SU-DHL-6 (cell line): ENCODE measurements around the gene ZNF41.

Source experiments
- H2AFZ ChIP-seq: fragments of 200-600 bp; sonication (generic); 2 replicates; pipeline ENCODE4 v1.6.1; 2014; ENCODE audit warnings: low read depth, mild to moderate bottlenecking, moderate library complexity, mixed read lengths, antibody characterized with exemption, low read length; ENCODE audit not compliant: severe bottlenecking
- H3F3A ChIP-seq: fragments of 200-600 bp; shearing (Covaris generic); 2 replicates; pipeline ENCODE4 v1.6.0; 2016; ENCODE audit warnings: antibody characterized with exemption, mild to moderate bottlenecking; ENCODE audit not compliant: insufficient read depth
- H3K27ac ChIP-seq: fragments of 200-600 bp; sonication (generic); 2 replicates; pipeline ENCODE4 v1.5.1; 2016; ENCODE audit warnings: low read depth, mild to moderate bottlenecking, low read length, moderate library complexity, mixed read lengths
- H3K27me3 ChIP-seq: fragments of 200-600 bp; sonication (generic), shearing (Covaris generic); 2 replicates; pipeline ENCODE4 v1.6.0; 2014; ENCODE audit warnings: mild to moderate bottlenecking, low read length
- H3K36me3 ChIP-seq: fragments of 200-600 bp; sonication (generic); 2 replicates; pipeline ENCODE4 v1.6.1; 2014; ENCODE audit warnings: mild to moderate bottlenecking, low read length, mixed read lengths
- H3K4me2 ChIP-seq: fragments of 300-600, 200-600 bp; shearing (Covaris generic), sonication (generic); 2 replicates; pipeline ENCODE4 v1.6.0; 2014; ENCODE audit warnings: low read length, low read depth, mild to moderate bottlenecking; ENCODE audit not compliant: poor library complexity, severe bottlenecking
- H3K4me3 ChIP-seq: fragments of 200-600 bp; sonication (generic); 2 replicates; pipeline ENCODE4 v1.5.1; 2014; ENCODE audit warnings: antibody characterized with exemption, low read length, mild to moderate bottlenecking, mixed read lengths; ENCODE audit not compliant: insufficient read depth, poor library complexity, severe bottlenecking
- H3K79me2 ChIP-seq: fragments of 200-600 bp; sonication (generic); 2 replicates; pipeline ENCODE4 v1.6.1; 2014; ENCODE audit warnings: mild to moderate bottlenecking, low read length, moderate library complexity; ENCODE audit not compliant: insufficient read depth
- H3K9ac ChIP-seq: fragments of 200-600 bp; sonication (generic); 2 replicates; pipeline ENCODE4 v1.7.0; 2014; ENCODE audit warnings: mild to moderate bottlenecking, low read length
- H3K9me2 ChIP-seq: fragments of 200-600 bp; sonication (generic); replicated peaks from 2 replicates; pipeline ENCODE4 v1.6.1; 2014; ENCODE audit warnings: low read length; ENCODE audit not compliant: insufficient read depth
- H3K9me3 ChIP-seq: fragments of 200-600 bp; sonication (generic); 2 replicates; pipeline ENCODE4 v1.6.1; 2014; ENCODE audit warnings: low read length, mixed read lengths; ENCODE audit not compliant: insufficient read depth
- H4K20me1 ChIP-seq: fragments of 200-600 bp; sonication (generic); 2 replicates; pipeline ENCODE4 v1.6.1; 2014; ENCODE audit warnings: low read depth, mild to moderate bottlenecking, antibody characterized with exemption, low read length, moderate library complexity, mixed read lengths
- EZH2phosphoT487 ChIP-seq: fragments of 200-600 bp; sonication (generic), shearing (Covaris generic); conservative IDR thresholded peaks from 2 replicates; pipeline ENCODE4 v1.6.1; 2018; ENCODE audit warnings: mild to moderate bottlenecking, antibody characterized with exemption, low read length, moderate library complexity, mixed read lengths
- TF ChIP-seq, protein P1 (sequence below): fragments of 200-600 bp; sonication (generic); IDR thresholded peaks from one replicate; pipeline ENCODE4 v1.5.1; 2017; ENCODE audit warnings: antibody characterized with exemption, mild to moderate bottlenecking, low read length, moderate library complexity; ENCODE audit not compliant: insufficient read depth, poor library complexity, severe bottlenecking

ZNF41 gene

DNA sequence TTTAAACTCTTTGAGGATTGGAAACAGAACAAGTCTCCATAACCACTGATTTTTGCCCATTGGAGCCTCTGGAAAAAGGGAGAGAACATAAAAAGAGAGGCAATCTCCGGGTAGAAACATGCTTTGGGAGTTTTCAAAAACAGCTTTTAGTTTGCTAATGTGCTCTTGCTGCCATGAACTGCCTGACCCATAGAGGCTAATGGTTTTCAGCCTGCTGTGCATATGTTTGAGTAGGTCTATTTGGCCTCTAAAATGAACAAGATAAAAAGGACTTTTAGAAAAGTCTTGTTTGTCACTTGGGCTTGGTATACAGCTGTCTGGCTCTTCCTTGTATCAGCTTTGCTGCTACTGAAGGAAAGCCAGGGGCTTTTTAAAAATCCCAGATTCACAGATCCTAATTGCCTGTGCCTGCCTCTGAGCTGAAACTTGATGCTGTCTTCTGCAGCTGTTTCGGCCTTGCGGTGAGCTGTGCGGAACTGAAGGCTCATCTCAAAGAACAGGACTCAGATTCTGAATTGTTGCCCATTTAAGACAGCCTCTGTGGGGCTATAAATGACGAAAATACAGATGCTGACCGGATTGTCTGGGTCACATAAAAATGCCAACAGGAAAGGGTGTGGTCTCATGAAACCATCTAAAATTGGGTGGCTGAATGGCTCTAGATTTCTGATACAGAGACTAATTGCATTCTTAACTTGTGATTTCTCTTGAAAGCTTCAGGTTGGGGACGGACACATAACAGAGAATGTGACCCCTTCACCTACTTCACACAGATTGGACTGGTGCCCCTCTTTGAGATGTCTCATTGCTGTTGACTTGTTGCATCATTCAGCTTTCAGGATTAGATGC is 18.4 kb upstream of the ZNF41 start:
- Histone ChIP-seq H2AFZ (no peak overlapping the region), H3K9me2 (no peaks in the 10 kb centered on the region), H3F3A (no peaks in the 10 kb centered on the region), H3K27me3 (no peaks in the 10 kb centered on the region), H3K4me3 (no peak overlapping the region), H3K79me2 (no peaks in the 10 kb centered on the region), H3K36me3 (no peaks in the 10 kb centered on the region), H4K20me1 (no peaks in the 10 kb centered on the region), H3K27ac (no peak overlapping the region), H3K4me2 (no peak overlapping the region), H3K9ac (no peak overlapping the region), H3K9me3 (no peaks in the 10 kb centered on the region)
- TF ChIP-seq, protein P1, sequence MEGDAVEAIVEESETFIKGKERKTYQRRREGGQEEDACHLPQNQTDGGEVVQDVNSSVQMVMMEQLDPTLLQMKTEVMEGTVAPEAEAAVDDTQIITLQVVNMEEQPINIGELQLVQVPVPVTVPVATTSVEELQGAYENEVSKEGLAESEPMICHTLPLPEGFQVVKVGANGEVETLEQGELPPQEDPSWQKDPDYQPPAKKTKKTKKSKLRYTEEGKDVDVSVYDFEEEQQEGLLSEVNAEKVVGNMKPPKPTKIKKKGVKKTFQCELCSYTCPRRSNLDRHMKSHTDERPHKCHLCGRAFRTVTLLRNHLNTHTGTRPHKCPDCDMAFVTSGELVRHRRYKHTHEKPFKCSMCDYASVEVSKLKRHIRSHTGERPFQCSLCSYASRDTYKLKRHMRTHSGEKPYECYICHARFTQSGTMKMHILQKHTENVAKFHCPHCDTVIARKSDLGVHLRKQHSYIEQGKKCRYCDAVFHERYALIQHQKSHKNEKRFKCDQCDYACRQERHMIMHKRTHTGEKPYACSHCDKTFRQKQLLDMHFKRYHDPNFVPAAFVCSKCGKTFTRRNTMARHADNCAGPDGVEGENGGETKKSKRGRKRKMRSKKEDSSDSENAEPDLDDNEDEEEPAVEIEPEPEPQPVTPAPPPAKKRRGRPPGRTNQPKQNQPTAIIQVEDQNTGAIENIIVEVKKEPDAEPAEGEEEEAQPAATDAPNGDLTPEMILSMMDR: no peak
- no peak for TF ChIP-seq EZH2phosphoT487

DNA sequence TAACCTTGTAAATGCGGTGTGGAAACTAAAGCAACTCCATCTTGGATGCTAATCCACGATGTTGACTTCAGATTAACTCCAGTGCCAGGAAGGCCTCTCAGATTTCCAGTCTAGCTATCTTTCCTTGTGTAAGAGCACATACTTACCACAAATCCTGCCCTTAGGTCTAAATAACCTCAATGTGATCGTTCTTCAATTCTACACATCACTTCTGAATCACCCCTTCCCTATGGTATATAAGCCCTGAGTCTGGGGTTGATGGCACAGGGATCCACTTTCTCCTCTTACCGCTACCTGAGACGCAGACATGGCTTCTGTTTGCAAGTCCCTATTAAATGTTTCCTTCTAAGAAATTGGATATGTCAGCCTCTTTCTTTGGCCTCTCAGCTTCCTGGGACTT is 17.5 kb upstream of the ZNF41 start:
- Histone ChIP-seq H3K4me2 (no peak overlapping the region), H3K9ac (no peak overlapping the region), H2AFZ (no peak overlapping the region), H4K20me1 (no peaks in the 10 kb centered on the region), H3K27ac (no peak overlapping the region), H3K79me2 (no peaks in the 10 kb centered on the region), H3F3A (no peaks in the 10 kb centered on the region), H3K36me3 (no peaks in the 10 kb centered on the region), H3K4me3 (no peak overlapping the region), H3K9me3 (no peaks in the 10 kb centered on the region), H3K27me3 (no peaks in the 10 kb centered on the region), H3K9me2 (no peaks in the 10 kb centered on the region)
- TF ChIP-seq, protein P1: no peak
- TF ChIP-seq EZH2phosphoT487: no peak

DNA sequence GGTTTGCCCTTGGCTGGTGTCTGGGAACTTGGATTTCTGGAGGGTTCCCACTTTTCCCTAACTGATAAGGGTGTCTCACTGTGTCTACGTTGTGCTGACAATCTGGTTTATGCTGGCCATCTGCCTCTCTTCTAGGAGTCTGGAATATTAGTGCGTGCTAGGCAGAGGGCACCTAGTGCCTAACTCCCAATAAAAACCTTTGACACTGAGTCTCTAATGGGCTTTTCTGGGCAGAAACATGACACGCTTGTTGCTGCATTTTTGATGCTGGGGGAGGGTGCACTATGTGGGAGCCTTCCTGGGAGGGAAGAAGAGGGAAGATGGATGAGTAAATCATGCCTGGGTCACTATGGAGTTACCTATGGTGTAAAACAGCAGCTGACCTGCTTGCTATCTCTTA is 16.3 kb upstream of the ZNF41 start:
- Histone ChIP-seq H3K27ac (no peak overlapping the region), H4K20me1 (no peaks in the 10 kb centered on the region), H3K4me2 (no peak overlapping the region), H3K79me2 (no peaks in the 10 kb centered on the region), H3F3A (no peaks in the 10 kb centered on the region), H3K36me3 (no peaks in the 10 kb centered on the region), H3K9me3 (no peaks in the 10 kb centered on the region), H3K9ac (no peak overlapping the region), H3K27me3 (no peaks in the 10 kb centered on the region), H2AFZ (no peak overlapping the region), H3K4me3 (no peak overlapping the region), H3K9me2 (no peaks in the 10 kb centered on the region)
- no peak for TF ChIP-seq EZH2phosphoT487
- TF ChIP-seq, protein P1: no peak
